Glomerular visceral epithelial cell (primary cell): ENCODE results near the gene TIPARP.
"Not testable (repeated sequence)": the region's sequence is repeated elsewhere in the genome, so short reads cannot be mapped to it uniquely, and the experiment has no call there.

ENCODE experiments used
- DNase-seq: peaks from one replicate; pipeline ENCODE4 v3.0.0-alpha.2; 2016; ENCODE audit errors: extremely low spot score

Gene TIPARP

GRCh38 chr3:156711944-156712343 lies 37.6 kb downstream of the TIPARP start:
- DNase-seq = peak; percentile 33

- no peak for DNase-seq
Observed at GRCh38 chr3:156716105-156716862, 41.9 kb downstream of the TIPARP start.

GRCh38 chr3:156718622-156719306 lies 44.4 kb downstream of the TIPARP start:
- no peak for DNase-seq

- no peak for DNase-seq
Observed at GRCh38 chr3:156720826-156721225, 46.4 kb downstream of the TIPARP start.

GRCh38 chr3:156721687-156722618 lies 47.6 kb downstream of the TIPARP start:
- DNase-seq = no peak

- DNase-seq = no peak
Observed at GRCh38 chr3:156723182-156723619, 48.8 kb downstream of the TIPARP start.

GRCh38 chr3:156725682-156726081 lies 51.3 kb downstream of the TIPARP start:
- no peak for DNase-seq

- DNase-seq = no peak
Observed at GRCh38 chr3:156726456-156726855, 52.1 kb downstream of the TIPARP start.

- no peak for DNase-seq
Observed at GRCh38 chr3:156727519-156728205, 53.3 kb downstream of the TIPARP start.

- no peak for DNase-seq
Observed at GRCh38 chr3:156728267-156728985, 54.0 kb downstream of the TIPARP start.

- no peak for DNase-seq
Observed at GRCh38 chr3:156729460-156730179, 55.2 kb downstream of the TIPARP start.

GRCh38 chr3:156731813-156732212 lies 57.4 kb downstream of the TIPARP start:
- no peak for DNase-seq

- DNase-seq = no peak
Observed at GRCh38 chr3:156732261-156732660, 57.9 kb downstream of the TIPARP start.

- DNase-seq = no peak
Observed at GRCh38 chr3:156732715-156733421, 58.5 kb downstream of the TIPARP start.

- DNase-seq = not testable (repeated sequence)
Observed at GRCh38 chr3:156734661-156735060, 60.3 kb downstream of the TIPARP start.

GRCh38 chr3:156735471-156735870 lies 61.1 kb downstream of the TIPARP start:
- no peak for DNase-seq

GRCh38 chr3:156737049-156737448 lies 62.7 kb downstream of the TIPARP start:
- DNase-seq = not testable (repeated sequence)

- DNase-seq = no peak
Observed at GRCh38 chr3:156738251-156738650, 63.9 kb downstream of the TIPARP start.

GRCh38 chr3:156739976-156740375 lies 65.6 kb downstream of the TIPARP start:
- DNase-seq = no peak

GRCh38 chr3:156740581-156740980 lies 66.2 kb downstream of the TIPARP start:
- not testable (repeated sequence) for DNase-seq
